Renal pelvis (tissue), 4 donors: ENCODE results near the gene SEL1L. TPM values are rescaled to one million over a fixed set of nuclear protein-coding genes. Genes with fewer than 3 reads are reported as not detected.
"Not testable (repeated sequence)": the region's sequence is repeated elsewhere in the genome, so short reads cannot be mapped to it uniquely, and the experiment has no call there.

Experiments used
- DNase-seq: peaks from one replicate; pipeline ENCODE4 v3.0.0-alpha.2; 2013
- polyA plus RNA-seq, 3 donors: library from polyadenylated mRNA; unstranded; fragments of 120-200 nt; gene quantifications; one replicate each; pipeline ENCODE4 v1.2.1, GENCODE V29; 2013; ENCODE audit not compliant: insufficient read length in 3 of 3

The SEL1L gene
- polyA plus RNA-seq, 3 donors: 69.6 to 92.5 (median 71.9) TPM

DNA sequence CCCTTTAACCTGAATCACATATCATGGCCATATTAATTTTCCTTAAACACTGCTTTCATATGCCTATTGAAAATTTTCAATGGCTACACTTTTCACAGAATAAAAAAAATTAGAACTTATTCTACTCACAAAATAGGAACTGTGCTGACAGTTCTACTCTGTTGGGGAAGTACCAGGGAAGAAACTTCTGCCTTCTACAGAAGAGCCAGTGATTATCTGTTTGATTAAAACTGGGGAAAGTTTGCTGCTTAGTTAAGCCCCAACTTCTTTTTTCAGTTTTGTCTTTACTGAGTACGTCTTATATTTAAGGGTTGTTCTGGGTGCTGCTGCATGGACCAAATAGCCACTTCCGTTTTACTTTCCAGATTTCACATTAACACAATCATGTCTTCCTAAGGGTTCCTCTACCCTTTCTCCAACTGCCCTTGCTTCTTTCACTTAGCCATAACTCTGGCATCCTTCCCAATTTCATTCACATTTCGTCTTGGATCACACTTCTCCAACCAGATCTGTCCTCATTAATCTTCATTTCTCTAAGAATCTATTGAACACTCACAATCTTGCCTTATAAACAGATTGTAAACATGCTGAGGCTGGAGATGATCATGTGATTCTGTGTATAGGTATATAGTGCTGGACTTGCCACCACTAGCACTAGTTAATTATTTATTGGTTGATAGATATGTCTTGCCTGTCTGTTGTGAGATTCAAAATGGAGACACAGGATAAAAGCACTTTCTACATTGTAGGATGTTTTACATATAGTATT is 1.9 kb upstream of the SEL1L start:
- DNase-seq: no peak

- DNase-seq: no peak
Measured at GRCh38 chr14:81534510-81535074, 939 bp upstream of the SEL1L start.

DNA sequence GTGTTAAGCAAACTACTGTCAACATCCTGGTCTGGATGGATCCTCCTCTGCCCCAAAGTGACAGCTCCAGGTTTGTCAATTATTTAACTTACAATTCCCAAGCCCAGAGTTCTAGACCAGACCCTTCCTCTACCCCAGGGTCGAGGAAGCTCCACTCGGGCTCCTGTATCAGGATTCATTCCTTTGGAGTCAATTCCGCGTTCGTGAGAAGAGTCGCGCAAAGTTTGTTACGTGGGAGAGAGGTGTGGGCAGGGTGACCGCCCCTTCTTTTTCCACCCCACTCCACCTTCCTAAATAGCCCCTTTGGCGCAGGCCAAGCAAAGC is 479 bp downstream of the SEL1L start:
- DNase-seq: no peak

DNA sequence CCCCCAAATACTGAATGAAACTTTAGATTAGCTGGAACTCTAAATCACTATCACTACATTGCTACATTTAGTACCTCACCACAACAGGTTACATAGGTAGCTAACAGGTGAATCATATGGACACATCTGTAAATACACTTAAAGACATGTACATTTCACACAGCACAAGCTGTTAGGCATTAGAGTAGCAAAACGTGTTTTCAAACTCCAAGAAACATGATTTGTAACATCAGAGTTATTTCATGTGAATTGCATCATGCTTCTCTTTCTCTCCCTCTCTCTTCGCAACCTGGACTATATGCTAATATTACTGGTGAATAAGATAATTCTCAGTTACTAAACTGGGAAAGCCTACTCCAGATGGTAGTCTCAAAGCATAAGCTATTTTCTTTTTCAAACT is 4.3 kb downstream of the SEL1L start:
- no peak for DNase-seq

DNA sequence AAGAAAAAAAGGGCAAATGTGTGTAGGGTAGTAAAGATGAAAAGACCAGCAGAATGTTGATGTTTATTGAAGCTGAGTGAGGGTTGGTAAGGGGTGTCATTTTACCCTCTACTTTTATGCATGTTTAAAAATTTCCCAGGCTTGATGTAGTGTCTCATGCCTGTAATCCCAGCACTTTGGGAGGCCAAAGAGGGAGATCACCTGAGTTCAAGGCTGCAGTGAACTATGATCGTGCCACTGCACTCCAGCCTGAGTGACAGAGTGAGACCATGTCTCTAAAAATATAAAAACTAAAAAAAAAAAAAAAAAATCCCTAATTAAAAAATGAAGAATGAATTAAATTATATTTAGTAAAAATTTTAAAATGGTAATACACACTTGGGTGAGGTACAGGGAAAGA is 8.5 kb downstream of the SEL1L start:
- no peak for DNase-seq

- no peak for DNase-seq
Measured at GRCh38 chr14:81523616-81524015, 10.0 kb downstream of the SEL1L start.

GRCh38 chr14:81523016-81523415 is 10.6 kb downstream of the SEL1L start:
- no peak for DNase-seq

GRCh38 chr14:81521356-81521755 is 12.3 kb downstream of the SEL1L start:
- no peak for DNase-seq

DNA sequence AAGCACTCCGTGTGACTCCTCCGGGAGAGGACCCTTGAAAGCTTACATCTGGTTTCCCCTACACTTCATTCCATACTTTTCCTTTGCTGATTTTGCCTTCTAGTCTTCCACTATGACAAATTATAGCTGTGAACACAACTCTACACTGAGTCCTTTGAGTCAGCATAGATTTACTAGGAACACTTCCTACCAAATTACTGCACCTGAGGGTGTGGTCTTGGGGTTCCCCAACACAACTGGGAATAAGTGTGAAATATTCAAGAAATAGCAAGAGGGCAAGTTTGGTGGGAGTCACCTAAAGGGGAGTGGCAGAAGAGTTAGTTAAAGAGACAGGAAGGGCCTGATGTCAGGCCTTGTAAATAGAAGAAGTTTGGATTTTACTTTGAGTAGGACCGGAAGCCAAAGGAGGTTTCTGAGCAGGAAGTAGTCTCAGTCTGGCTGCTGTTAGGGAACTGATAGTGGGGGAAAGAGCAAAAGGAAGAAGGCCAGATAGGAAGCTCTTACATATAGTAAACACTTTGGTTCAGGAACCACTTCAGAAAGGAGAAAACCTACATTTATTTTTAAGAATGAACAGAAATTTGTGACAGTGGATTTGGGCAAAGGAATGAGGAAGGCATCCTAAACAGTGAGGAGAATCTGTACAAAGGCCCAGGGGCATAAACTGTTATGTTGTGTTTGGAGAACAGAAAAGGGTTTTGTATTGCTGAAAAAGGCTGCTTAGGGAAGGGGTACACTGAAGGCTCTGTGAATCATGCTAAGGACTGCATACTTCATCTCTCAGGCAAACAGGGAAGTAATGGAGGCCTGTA is 14.2 kb downstream of the SEL1L start:
- DNase-seq: no peak

GRCh38 chr14:81517798-81518398 is 15.8 kb downstream of the SEL1L start:
- DNase-seq: no peak

- peak; percentile 85 for DNase-seq
Measured at GRCh38 chr14:81516986-81517797, 16.5 kb downstream of the SEL1L start.

DNA sequence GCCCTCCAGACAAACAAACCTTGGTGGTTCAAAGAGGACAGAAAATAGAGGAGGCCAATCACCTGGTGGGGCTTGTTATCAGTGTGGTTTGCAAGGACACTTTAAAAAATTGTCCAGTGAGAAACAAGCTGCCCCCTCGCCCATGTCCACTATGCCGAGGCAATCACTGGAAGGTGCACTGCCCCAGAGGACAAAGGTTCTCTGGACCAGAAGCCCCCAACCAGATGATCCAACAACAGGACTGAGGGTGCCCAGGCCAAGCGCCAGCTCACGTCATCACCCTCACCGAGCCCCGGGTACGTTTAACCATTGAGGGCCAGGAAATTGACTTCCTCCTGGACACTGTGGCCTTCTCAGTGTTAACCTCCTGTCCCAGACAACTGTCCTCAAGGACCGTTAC is 17.7 kb downstream of the SEL1L start:
- DNase-seq: not testable (repeated sequence)

- not testable (repeated sequence) for DNase-seq
Measured at GRCh38 chr14:81512826-81513225, 20.8 kb downstream of the SEL1L start.

- DNase-seq: no peak
Measured at GRCh38 chr14:81511111-81511904, 22.3 kb downstream of the SEL1L start.

- DNase-seq: no peak
Measured at GRCh38 chr14:81509838-81510452, 23.7 kb downstream of the SEL1L start.

- no peak for DNase-seq
Measured at GRCh38 chr14:81509321-81509720, 24.3 kb downstream of the SEL1L start.

DNA sequence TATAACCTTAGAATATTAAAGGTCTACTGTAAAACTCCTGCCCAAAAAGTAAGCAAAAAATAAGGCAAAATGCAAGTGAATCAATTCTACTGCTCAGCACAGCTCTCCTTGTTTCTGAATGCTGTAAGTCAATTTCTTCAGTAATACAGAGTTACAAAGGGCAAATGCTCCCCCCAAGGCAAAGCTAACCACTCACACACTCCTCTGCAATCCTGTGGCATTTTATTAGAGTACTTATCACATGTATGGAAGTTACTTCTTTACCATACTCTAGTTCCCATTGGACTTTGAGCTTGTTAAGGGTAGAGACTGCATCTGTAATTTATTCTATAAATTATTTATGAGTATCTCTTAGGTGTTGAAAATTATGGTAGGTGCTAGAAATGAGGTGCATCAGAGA is 27.2 kb downstream of the SEL1L start:
- DNase-seq: no peak

GRCh38 chr14:81504864-81505263 is 28.8 kb downstream of the SEL1L start:
- no peak for DNase-seq

DNA sequence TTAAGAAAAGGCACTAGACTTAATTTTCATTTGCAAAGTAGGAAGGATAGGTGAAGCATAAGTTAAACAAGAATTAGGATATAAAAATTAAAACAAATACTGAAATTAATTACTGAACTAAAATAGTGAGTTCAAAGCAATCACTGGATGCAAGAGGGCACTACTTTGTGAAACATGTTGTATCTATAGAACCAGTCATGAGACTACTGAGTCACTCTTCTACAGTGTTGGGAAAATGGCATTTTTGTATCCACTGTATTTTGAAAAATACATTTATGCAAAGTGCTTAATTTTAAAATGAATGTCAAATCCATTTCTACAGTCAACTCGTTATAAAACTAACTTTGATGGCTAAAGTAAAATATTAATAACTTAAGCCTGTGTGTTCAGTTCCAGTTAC is 47.9 kb downstream of the SEL1L start:
- no peak for DNase-seq

- DNase-seq: no peak
Measured at GRCh38 chr14:81485372-81485771, 48.3 kb downstream of the SEL1L start.

DNA sequence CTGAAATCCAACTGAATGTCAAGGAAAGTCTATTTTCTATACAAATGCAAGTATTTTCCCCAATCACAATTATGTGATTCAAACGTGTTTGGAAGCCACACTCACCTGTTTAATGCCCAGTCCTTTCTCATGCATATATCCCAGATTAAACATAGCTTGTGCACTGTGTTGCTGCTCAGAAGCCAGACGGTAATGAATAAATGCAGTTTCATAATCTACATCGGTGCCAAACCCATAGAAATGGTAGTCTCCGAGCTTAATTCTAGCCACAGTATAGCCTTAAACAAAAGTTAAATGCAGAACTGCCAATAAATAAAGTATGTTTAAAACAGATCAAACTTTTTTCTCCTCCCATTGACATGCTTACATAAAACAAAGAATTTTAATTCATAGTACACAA is 49.5 kb downstream of the SEL1L start:
- no peak for DNase-seq
